CD4-positive, alpha-beta T cell treated with Interleukin-12 subunit alpha and Interleukin-12 subunit beta, for 1 hour (primary cell): Measurements from ENCODE around the gene B3GNT7.
"Not testable (repeated sequence)": the region's sequence is repeated elsewhere in the genome, so short reads cannot be mapped to it uniquely, and the experiment has no call there.

Experiments
- DNase-seq: peaks from one replicate; pipeline ENCODE4 v3.0.0-alpha.2; 2020

B3GNT7 gene

GRCh38 chr2:231386446-231386845 is 9.1 kb upstream of the B3GNT7 start:
- no peak for DNase-seq

- DNase-seq, result no peak
These were observed 7.4 kb upstream of the B3GNT7 start for GRCh38 chr2:231387904-231388724.

GRCh38 chr2:231388725-231389346 is 6.7 kb upstream of the B3GNT7 start:
- DNase-seq, result no peak

GRCh38 chr2:231390667-231391066 is 4.8 kb upstream of the B3GNT7 start:
- no peak for DNase-seq

GRCh38 chr2:231391981-231392380 is 3.5 kb upstream of the B3GNT7 start:
- no peak for DNase-seq

- no peak for DNase-seq
These were observed 2.9 kb upstream of the B3GNT7 start for GRCh38 chr2:231392431-231393148.

GRCh38 chr2:231393149-231394131 is 2.1 kb upstream of the B3GNT7 start:
- peak; percentile 40 for DNase-seq

- no peak for DNase-seq
These were observed 1.0 kb upstream of the B3GNT7 start for GRCh38 chr2:231394211-231395141.

GRCh38 chr2:231396058-231396821 is 730 bp downstream of the B3GNT7 start:
- no peak for DNase-seq

- DNase-seq, result no peak
These were observed 1.8 kb downstream of the B3GNT7 start for GRCh38 chr2:231397011-231397927.

GRCh38 chr2:231397928-231398294 is 2.4 kb downstream of the B3GNT7 start:
- DNase-seq, result no peak

- DNase-seq, result no peak
These were observed 3.1 kb downstream of the B3GNT7 start for GRCh38 chr2:231398585-231398984.

GRCh38 chr2:231399046-231399852 is 3.7 kb downstream of the B3GNT7 start:
- no peak for DNase-seq

GRCh38 chr2:231399853-231400680 is 4.6 kb downstream of the B3GNT7 start:
- DNase-seq, result no peak

- not testable (repeated sequence) for DNase-seq
These were observed 5.2 kb downstream of the B3GNT7 start for GRCh38 chr2:231400681-231401080.

GRCh38 chr2:231401101-231401500 is 5.6 kb downstream of the B3GNT7 start:
- not testable (repeated sequence) for DNase-seq

GRCh38 chr2:231403421-231404182 is 8.1 kb downstream of the B3GNT7 start:
- not testable (repeated sequence) for DNase-seq
